Breast epithelium (tissue), 3 donors: Measurements from ENCODE around the gene FOXD1.

Experiments used
- POLR2A ChIP-seq: fragments of 450-650 bp; IDR thresholded peaks from one replicate; pipeline ENCODE4 v1.6.1; 2016; ENCODE audit warnings: antibody characterized with exemption, mild to moderate bottlenecking, moderate library complexity
- POLR2AphosphoS5 ChIP-seq, 3 donors: sonication (generic); formaldehyde crosslinking; IDR thresholded peaks; one replicate each; pipeline ENCODE4 v1.6.1; 2017; ENCODE audit warnings: antibody characterized with exemption in 3 of 3
- TF ChIP-seq, protein P1 (sequence below), 3 donors: fragments of 450-650 bp; IDR thresholded peaks; one replicate each; pipeline ENCODE4 v1.5.1; 2016 to 2017; ENCODE audit warnings: antibody characterized with exemption in 3 of 3, mild to moderate bottlenecking in 3 of 3, moderate library complexity in 3 of 3

- TF ChIP-seq, protein P1, sequence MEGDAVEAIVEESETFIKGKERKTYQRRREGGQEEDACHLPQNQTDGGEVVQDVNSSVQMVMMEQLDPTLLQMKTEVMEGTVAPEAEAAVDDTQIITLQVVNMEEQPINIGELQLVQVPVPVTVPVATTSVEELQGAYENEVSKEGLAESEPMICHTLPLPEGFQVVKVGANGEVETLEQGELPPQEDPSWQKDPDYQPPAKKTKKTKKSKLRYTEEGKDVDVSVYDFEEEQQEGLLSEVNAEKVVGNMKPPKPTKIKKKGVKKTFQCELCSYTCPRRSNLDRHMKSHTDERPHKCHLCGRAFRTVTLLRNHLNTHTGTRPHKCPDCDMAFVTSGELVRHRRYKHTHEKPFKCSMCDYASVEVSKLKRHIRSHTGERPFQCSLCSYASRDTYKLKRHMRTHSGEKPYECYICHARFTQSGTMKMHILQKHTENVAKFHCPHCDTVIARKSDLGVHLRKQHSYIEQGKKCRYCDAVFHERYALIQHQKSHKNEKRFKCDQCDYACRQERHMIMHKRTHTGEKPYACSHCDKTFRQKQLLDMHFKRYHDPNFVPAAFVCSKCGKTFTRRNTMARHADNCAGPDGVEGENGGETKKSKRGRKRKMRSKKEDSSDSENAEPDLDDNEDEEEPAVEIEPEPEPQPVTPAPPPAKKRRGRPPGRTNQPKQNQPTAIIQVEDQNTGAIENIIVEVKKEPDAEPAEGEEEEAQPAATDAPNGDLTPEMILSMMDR (IDR thresholded peaks at IDR 0.05) = no peak
- TF ChIP-seq POLR2AphosphoS5 (IDR thresholded peaks at IDR 0.05) (no peak), POLR2A (no peak)
These were observed 39.2 kb upstream of the FOXD1 start for GRCh38 chr5:73487815-73488214.
